Fibroblast of peridontal ligament (primary cell): ENCODE measurements around the gene STOML1.
"Not testable (repeated sequence)": the region's sequence is repeated elsewhere in the genome, so short reads cannot be mapped to it uniquely, and the experiment has no call there.

Experiments used
- DNase-seq: peaks from one replicate; pipeline ENCODE4 v3.0.0-alpha.2; 2010; ENCODE audit errors: extremely low read depth

STOML1 gene

GRCh38 chr15:73948396-73948795, 43.7 kb downstream of the STOML1 start:
- DNase-seq, result no peak

GRCh38 chr15:73947651-73948050, 44.4 kb downstream of the STOML1 start:
- no peak for DNase-seq

GRCh38 chr15:73946795-73947370, 45.2 kb downstream of the STOML1 start:
- DNase-seq, result no peak

- no peak for DNase-seq
Observed at GRCh38 chr15:73946046-73946721, 45.9 kb downstream of the STOML1 start.

GRCh38 chr15:73945130-73945508, 47.0 kb downstream of the STOML1 start:
- no peak for DNase-seq

- DNase-seq, result no peak
Observed at GRCh38 chr15:73944161-73945129, 47.6 kb downstream of the STOML1 start.

- DNase-seq, result no peak
Observed at GRCh38 chr15:73942751-73943270, 49.3 kb downstream of the STOML1 start.

DNA sequence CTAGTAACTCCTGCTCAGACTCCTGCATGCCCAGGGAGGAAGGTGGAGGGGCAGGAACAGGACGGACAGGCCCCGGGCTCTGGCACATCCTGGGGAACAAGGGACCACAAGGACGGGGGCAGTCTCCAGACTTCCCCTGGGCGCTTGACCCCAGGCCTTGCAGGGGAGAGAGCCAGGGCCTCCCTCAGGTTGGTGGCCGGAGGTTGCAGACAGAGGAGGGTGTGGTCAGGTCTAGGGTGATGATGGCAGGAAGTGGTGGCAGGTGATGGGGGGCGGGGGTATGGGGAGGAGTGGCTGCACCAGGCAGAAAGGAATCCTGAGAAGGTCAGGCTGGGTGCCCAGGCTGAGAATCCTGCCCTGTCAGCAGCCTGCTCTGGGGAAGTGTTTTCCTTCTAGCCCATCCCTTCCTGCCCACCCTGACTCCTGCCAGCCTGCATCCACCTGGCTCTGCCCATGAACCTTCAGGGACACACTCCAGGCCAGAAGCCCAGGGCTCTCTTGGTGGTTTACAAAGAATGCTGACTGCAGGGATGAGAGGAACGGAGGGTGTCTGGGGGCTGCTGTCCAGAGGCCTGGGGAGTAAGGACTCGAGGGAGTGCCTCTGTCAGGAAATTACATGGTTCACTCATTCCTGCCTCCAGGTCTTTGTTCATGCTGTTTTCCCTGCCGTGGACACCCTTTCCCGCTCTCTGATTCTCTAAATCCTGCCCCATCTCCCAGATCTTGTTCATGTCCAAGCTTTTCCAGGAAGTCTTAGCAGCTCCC, 50.0 kb downstream of the STOML1 start:
- DNase-seq, result no peak

DNA sequence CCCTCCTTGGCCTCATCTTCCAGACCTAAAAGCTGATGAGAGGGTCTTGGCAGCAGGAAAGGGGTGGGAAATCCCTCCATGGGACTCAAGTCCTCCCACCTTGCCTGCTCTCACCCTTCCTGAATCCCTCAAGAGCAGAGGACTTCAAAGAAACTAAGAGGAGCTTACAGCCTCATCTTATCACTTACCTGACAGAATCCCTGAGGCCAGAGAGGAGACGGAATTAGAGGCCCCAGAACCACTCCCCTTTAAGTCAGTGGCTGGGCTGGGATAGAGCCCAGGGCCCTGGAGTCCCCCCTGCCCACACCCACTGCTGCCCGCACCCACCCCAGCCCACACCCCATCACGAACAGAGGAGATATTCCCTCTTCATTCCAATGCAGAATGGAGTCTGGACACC, 50.6 kb downstream of the STOML1 start:
- no peak for DNase-seq

GRCh38 chr15:73941044-73941443, 51.1 kb downstream of the STOML1 start:
- peak; percentile 88 for DNase-seq

DNA sequence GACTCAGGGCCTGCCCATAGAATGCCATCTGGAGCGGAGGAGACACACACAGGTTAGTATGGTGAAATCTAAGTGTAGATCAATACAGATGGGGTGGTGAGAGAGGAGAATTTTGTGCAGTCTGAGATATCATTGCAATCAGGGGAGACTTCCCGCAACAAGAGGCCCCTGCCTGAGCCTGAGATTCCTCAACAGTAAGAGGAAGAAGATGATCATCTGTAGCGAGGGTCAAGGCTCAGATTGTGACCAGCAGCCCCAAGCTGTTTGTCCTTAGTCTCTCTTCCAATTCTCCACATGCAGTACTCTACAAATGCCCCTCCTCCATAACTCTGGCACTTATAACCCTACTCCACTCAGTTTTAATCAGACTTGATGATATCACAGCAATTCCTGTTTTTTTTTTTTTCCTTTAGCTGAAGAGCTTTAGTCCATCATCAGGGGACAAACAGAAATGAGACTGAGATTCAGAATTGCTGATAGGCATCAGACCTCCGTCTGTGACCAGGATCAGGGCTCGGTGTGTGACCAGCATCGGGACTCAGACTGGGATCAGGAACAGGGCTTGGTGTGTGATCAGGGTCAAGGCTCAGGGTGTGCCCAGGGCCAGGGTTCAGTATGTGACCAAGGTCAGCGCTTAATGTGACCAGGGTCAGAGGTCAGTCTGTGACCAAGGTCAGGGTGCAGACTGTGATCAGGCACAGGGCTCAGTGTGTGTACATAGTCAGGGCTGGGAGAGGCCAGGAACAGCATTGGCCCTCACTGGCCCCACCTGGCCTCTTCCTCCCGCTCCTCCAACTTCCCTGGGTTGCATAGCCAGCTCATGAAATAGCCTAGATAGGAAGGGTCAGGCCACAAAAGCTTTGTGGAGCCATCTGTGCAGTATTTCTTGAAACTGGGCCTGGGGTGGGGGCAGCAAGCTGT, 51.8 kb downstream of the STOML1 start:
- no peak for DNase-seq

- DNase-seq, result no peak
Observed at GRCh38 chr15:73939138-73939537, 53.0 kb downstream of the STOML1 start.

GRCh38 chr15:73938516-73938915, 53.6 kb downstream of the STOML1 start:
- not testable (repeated sequence) for DNase-seq

DNA sequence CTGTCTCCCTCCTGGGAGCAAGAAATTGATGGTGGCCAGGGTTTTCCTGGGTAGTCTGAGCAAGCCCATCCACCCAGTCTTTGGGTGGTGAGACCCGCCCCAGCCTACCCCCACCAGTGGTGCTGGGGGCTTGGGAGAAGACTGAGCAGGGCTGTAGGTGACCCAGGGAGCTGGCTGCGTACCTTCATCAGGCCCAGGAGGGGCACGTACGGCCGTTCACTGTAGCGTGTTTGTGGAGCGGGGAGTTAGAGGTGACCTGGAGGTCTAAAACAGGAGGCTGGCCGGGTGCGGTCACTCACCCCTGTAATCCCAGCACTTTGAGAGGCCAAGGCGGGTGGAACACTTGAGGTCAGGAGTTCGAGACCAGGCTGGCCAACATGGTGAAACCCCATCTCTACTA, 54.4 kb downstream of the STOML1 start:
- no peak for DNase-seq

GRCh38 chr15:73937296-73937695, 54.8 kb downstream of the STOML1 start:
- no peak for DNase-seq

DNA sequence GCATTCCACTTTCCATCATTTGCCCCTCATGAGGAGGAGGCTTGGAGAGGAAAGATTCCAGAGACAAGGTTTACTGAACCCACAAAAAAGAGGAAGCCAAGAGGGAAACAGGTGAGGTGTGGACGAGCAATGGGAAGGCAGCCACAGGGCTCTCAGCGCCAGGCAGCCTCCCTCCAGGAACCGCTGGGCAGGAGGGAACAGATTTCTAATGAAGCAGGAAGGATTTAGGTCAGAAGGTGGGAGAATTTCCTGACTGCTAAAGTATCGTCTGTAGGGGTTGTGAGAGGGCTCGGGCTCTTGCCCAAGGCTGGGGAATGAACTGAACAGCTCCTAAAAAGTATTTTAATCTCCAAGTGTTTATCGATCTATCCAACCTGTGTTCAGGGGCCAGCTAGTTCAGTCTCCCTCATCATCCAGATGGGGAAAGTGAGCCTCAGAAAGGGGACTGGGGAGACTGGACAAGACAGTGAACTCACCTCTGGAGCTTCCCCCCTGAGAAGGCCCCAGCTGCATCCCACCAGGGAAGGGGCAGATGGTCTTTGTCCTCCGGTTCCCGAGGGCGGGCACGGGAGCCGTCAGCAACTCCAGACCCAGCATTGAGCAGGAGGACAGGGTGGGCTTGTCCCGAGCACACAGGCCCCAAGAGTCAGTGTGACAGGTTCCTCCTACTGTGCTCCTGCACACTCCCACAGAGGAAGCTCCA, 55.4 kb downstream of the STOML1 start:
- DNase-seq, result no peak

GRCh38 chr15:73936181-73936580, 55.9 kb downstream of the STOML1 start:
- no peak for DNase-seq

- DNase-seq, result no peak
Observed at GRCh38 chr15:73935547-73935946, 56.5 kb downstream of the STOML1 start.

GRCh38 chr15:73934281-73934680, 57.8 kb downstream of the STOML1 start:
- no peak for DNase-seq
